ENCODE data around the gene CNEP1R1. TPM values are rescaled to one million over a fixed set of nuclear protein-coding genes. Genes with fewer than 3 reads are reported as not detected.

The CNEP1R1 gene
- total RNA-seq, 2 donors from 2014 or later: 11.5 to 22.3 TPM

- intact Hi-C loops (cut with DNase I): loop anchor here (10.0 kb wide), 1 partner anchor 77 kb away; no protein-coding TSS in a partner anchor
- H3K27ac ChIP-seq: no peak overlapping the region
- peaks cover 0 to 2% of the 10 kb centered on the region in 2 donors for H3K36me3 ChIP-seq (replicated peaks in 1 of 2; ENCODE audit: insufficient read depth in 1 of 2, low read depth in 2 of 2)
- WGBS, 2 donors: 41 to 45% methylated on average over 3 of the region's 3 CpGs
- peaks cover 17% of the 10 kb centered on the region for H3K4me1 ChIP-seq
- no peaks in the 10 kb centered on the region for H3K9me3 ChIP-seq
- no peaks in the 10 kb centered on the region for H3K27me3 ChIP-seq
- peak in 2 of 7 experiments; percentile 22 to 35 for TF ChIP-seq CTCF (IDR thresholded peaks at IDR 0.05)
- no peak for TF ChIP-seq POLR2A (IDR thresholded peaks at IDR 0.05)
- no peak for ATAC-seq
- DNase-seq: peak in 1 of 4 donors; percentile 13
- no peak overlapping the region for H3K4me3 ChIP-seq
These were observed 42.3 kb downstream of the CNEP1R1 start for GRCh38 chr16:50067290-50067853.

GRCh38 chr16:50068550-50068949, 43.5 kb downstream of the CNEP1R1 start:
- no peak for TF ChIP-seq CTCF (IDR thresholded peaks at IDR 0.05)
- TF ChIP-seq POLR2A (IDR thresholded peaks at IDR 0.05): no peak
- H3K36me3 ChIP-seq (replicated peaks in 1 of 2; ENCODE audit: insufficient read depth in 1 of 2, low read depth in 2 of 2): peaks cover 0 to 2% of the 10 kb centered on the region in 2 donors
- no peak for DNase-seq
- 76 to 85% methylated on average over 4 of the region's 4 CpGs for WGBS, 2 donors
- no peak overlapping the region for H3K4me3 ChIP-seq
- H3K27me3 ChIP-seq: no peaks in the 10 kb centered on the region
- no peak for ATAC-seq
- intact Hi-C loops (cut with DNase I): loop anchor here (10.0 kb wide), 1 partner anchor 76 kb away; no protein-coding TSS in a partner anchor
- no peaks in the 10 kb centered on the region for H3K9me3 ChIP-seq
- H3K27ac ChIP-seq: no peak overlapping the region
- H3K4me1 ChIP-seq: peaks cover 17% of the 10 kb centered on the region

GRCh38 chr16:50069060-50069459, 44.0 kb downstream of the CNEP1R1 start:
- Histone ChIP-seq H3K36me3 (replicated peaks in 1 of 2; ENCODE audit: insufficient read depth in 1 of 2, low read depth in 2 of 2) (peaks cover 0 to 2% of the 10 kb centered on the region in 2 donors), H3K27me3 (no peaks in the 10 kb centered on the region), H3K4me1 (peaks cover 17% of the 10 kb centered on the region), H3K4me3 (no peak overlapping the region), H3K9me3 (no peaks in the 10 kb centered on the region), H3K27ac (no peak overlapping the region)
- no peak for ATAC-seq
- WGBS, 2 donors: 93 to 94% methylated on average over 1 of the region's 1 CpG
- no peak for DNase-seq
- TF ChIP-seq CTCF (IDR thresholded peaks at IDR 0.05) (no peak), POLR2A (IDR thresholded peaks at IDR 0.05) (no peak)
- intact Hi-C loops (cut with DNase I): loop anchor here (10.0 kb wide), 1 partner anchor 76 kb away; no protein-coding TSS in a partner anchor

- intact Hi-C loops (cut with DNase I): no loop called here
- 56 to 60% methylated on average over 2 of the region's 2 CpGs for WGBS, 2 donors
- no peak for ATAC-seq
- Histone ChIP-seq H3K4me3 (no peak overlapping the region), H3K36me3 (replicated peaks in 1 of 2; ENCODE audit: insufficient read depth in 1 of 2, low read depth in 2 of 2) (peaks cover 0 to 2% of the 10 kb centered on the region in 2 donors), H3K4me1 (peaks cover 17% of the 10 kb centered on the region), H3K27ac (no peak overlapping the region), H3K27me3 (no peaks in the 10 kb centered on the region), H3K9me3 (no peaks in the 10 kb centered on the region)
- no peak for DNase-seq
- TF ChIP-seq POLR2A (IDR thresholded peaks at IDR 0.05) (no peak), CTCF (IDR thresholded peaks at IDR 0.05) (no peak)
These were observed 46.1 kb downstream of the CNEP1R1 start for GRCh38 chr16:50071075-50071671.
